KMS-11 (cell line): ENCODE data around the gene DMXL2.
A peak's percentile ranks its signal among the peaks of the same experiment; 100 is the strongest.

Source experiments
- H2AFZ ChIP-seq: fragments of 200-600 bp; sonication (generic); 2 replicates; pipeline ENCODE4 v1.6.1; 2016; ENCODE audit warnings: antibody characterized with exemption, mixed run types, low read depth
- H3K27ac ChIP-seq: fragments of 200-600 bp; sonication (generic); 2 replicates; pipeline ENCODE4 v1.6.1; 2016; ENCODE audit warnings: mild to moderate bottlenecking, mixed run types
- H3K27me3 ChIP-seq: fragments of 200-600 bp; sonication (generic); 2 replicates; pipeline ENCODE4 v1.6.1; 2017; ENCODE audit warnings: mild to moderate bottlenecking, low read depth, mixed run types, moderate library complexity; ENCODE audit not compliant: insufficient read depth
- H3K36me3 ChIP-seq: fragments of 200-600 bp; sonication (generic); 2 replicates; pipeline ENCODE4 v1.6.1; 2017; ENCODE audit warnings: mild to moderate bottlenecking, mixed run types; ENCODE audit not compliant: insufficient read depth
- H3K4me1 ChIP-seq: fragments of 200-600 bp; sonication (generic); 2 replicates; pipeline ENCODE4 v1.6.1; 2016; ENCODE audit warnings: mild to moderate bottlenecking, low read depth, mixed run types; ENCODE audit not compliant: poor library complexity, severe bottlenecking
- H3K4me2 ChIP-seq: fragments of 200-600 bp; sonication (generic); 2 replicates; pipeline ENCODE4 v1.7.0; 2016; ENCODE audit warnings: mild to moderate bottlenecking, mixed run types
- H3K4me3 ChIP-seq: fragments of 200-600 bp; sonication (generic); IDR thresholded peaks from 2 replicates; pipeline ENCODE4 v1.6.1; 2017; ENCODE audit warnings: low read depth, low read length, mixed read lengths; ENCODE audit not compliant: insufficient read depth
- H3K79me2 ChIP-seq: fragments of 200-600 bp; sonication (generic); 2 replicates; pipeline ENCODE4 v1.6.1; 2016; ENCODE audit warnings: low read depth, mixed run types; ENCODE audit not compliant: insufficient read depth
- H3K9ac ChIP-seq: fragments of 200-600 bp; sonication (generic); 2 replicates; pipeline ENCODE4 v1.6.1; 2016; ENCODE audit warnings: mild to moderate bottlenecking, mixed run types
- H4K20me1 ChIP-seq: fragments of 200-600 bp; sonication (generic); 2 replicates; pipeline ENCODE4 v1.6.1; 2016; ENCODE audit warnings: mild to moderate bottlenecking, mixed run types; ENCODE audit not compliant: insufficient read depth
- TF ChIP-seq, protein P1 (sequence below): fragments of 200-600 bp; sonication (generic); conservative IDR thresholded peaks from 2 replicates; pipeline ENCODE4 v1.6.1; 2017; ENCODE audit warnings: low read depth, mild to moderate bottlenecking, antibody characterized with exemption, low read length, moderate library complexity, mixed read lengths

DMXL2 gene

GRCh38 chr15:51558411-51558810 is 64.2 kb downstream of the DMXL2 start:
- no peak overlapping the region for H3K4me2 ChIP-seq
- no peaks in the 10 kb centered on the region for H3K36me3 ChIP-seq
- no peaks in the 10 kb centered on the region for H4K20me1 ChIP-seq
- TF ChIP-seq, protein P1, sequence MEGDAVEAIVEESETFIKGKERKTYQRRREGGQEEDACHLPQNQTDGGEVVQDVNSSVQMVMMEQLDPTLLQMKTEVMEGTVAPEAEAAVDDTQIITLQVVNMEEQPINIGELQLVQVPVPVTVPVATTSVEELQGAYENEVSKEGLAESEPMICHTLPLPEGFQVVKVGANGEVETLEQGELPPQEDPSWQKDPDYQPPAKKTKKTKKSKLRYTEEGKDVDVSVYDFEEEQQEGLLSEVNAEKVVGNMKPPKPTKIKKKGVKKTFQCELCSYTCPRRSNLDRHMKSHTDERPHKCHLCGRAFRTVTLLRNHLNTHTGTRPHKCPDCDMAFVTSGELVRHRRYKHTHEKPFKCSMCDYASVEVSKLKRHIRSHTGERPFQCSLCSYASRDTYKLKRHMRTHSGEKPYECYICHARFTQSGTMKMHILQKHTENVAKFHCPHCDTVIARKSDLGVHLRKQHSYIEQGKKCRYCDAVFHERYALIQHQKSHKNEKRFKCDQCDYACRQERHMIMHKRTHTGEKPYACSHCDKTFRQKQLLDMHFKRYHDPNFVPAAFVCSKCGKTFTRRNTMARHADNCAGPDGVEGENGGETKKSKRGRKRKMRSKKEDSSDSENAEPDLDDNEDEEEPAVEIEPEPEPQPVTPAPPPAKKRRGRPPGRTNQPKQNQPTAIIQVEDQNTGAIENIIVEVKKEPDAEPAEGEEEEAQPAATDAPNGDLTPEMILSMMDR, result no peak
- H3K4me3 ChIP-seq, result no peak overlapping the region
- no peaks in the 10 kb centered on the region for H3K27me3 ChIP-seq
- H3K9ac ChIP-seq, result no peak overlapping the region
- H3K79me2 ChIP-seq, result no peaks in the 10 kb centered on the region
- no peak overlapping the region for H3K27ac ChIP-seq
- no peak overlapping the region for H2AFZ ChIP-seq
- no peaks in the 10 kb centered on the region for H3K4me1 ChIP-seq

DNA sequence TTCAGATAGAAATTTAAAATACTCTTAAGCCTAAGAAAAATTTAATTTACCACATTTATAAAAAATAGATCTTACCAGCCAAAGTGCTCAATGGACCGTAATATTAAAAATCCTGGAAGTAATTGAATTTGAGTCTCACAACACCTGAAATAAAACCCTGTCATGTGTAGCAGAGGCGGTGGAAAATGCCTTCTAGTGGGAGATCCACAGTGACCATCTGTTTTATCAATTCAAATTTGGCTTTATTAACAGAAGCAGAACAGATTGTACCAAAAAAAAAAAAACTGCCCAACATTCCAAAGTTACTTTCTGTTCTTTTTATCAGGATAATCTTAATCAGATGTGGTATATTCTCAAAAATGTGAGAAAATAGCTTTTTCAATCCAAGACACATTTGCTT is 71.7 kb downstream of the DMXL2 start:
- Histone ChIP-seq H2AFZ (no peak overlapping the region), H3K4me2 (no peak overlapping the region), H3K79me2 (no peaks in the 10 kb centered on the region), H3K4me1 (no peaks in the 10 kb centered on the region), H3K4me3 (no peak overlapping the region), H3K27ac (no peak overlapping the region), H4K20me1 (no peaks in the 10 kb centered on the region), H3K36me3 (no peaks in the 10 kb centered on the region), H3K27me3 (no peaks in the 10 kb centered on the region), H3K9ac (no peak overlapping the region)
- TF ChIP-seq, protein P1, result no peak

DNA sequence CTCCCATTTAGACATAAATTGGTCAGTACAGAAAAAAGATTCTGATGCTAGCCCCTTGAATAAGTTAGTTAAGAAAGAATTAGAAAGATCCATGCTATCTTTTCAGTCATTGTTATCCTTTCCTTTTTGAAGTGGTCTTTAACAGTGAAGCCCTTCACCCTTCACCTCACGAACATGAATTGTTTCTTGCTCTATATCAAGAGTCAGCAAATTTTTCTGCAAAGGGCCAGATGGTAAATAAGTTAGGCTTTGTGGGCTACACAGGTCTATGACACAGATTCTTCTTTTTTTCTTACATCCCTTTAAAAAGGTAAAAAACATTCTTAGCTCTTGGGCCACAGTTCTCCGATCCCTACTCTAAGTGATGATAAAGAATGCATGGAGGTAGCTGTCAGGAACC is 74.9 kb downstream of the DMXL2 start:
- H3K27me3 ChIP-seq, result no peaks in the 10 kb centered on the region
- no peaks in the 10 kb centered on the region for H4K20me1 ChIP-seq
- no peak overlapping the region for H3K4me2 ChIP-seq
- no peak overlapping the region for H2AFZ ChIP-seq
- H3K36me3 ChIP-seq, result no peaks in the 10 kb centered on the region
- H3K9ac ChIP-seq, result no peak overlapping the region
- no peaks in the 10 kb centered on the region for H3K79me2 ChIP-seq
- no peak overlapping the region for H3K4me3 ChIP-seq
- H3K4me1 ChIP-seq, result no peaks in the 10 kb centered on the region
- TF ChIP-seq, protein P1, result no peak
- H3K27ac ChIP-seq, result no peak overlapping the region

DNA sequence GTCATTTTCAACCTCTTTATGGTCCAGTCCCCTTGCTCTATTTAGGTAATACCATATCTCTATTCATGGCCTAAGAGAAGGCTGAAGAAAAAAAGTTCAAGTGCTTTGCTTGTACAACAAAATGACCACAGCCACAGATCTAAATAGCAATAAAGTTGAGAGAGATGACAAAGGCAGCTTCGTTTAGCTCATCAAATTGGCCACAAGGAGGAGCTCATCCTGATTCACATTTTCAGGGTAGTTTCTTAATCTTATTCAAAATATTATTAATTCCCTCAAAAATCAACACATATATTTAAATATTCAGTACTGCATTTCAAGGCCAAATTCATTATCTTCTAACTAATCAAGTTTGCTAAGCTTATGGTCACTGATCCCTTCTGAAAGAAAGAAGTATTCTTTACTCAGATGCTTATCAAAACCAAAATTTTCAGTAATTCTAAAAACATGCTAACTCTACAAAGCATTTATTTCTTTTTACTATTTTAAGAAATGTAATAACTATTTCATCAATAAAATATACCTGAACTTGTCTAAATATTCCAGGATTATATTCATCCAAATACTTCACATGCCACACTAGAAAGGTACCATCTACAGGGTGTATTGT is 85.5 kb downstream of the DMXL2 start:
- TF ChIP-seq, protein P1, result peak; percentile 62
- H3K36me3 ChIP-seq, result no peaks in the 10 kb centered on the region
- no peak overlapping the region for H3K4me2 ChIP-seq
- H4K20me1 ChIP-seq, result no peaks in the 10 kb centered on the region
- no peak overlapping the region for H2AFZ ChIP-seq
- H3K27me3 ChIP-seq, result no peaks in the 10 kb centered on the region
- no peak overlapping the region for H3K9ac ChIP-seq
- H3K27ac ChIP-seq, result no peak overlapping the region
- H3K4me3 ChIP-seq, result no peak overlapping the region
- no peaks in the 10 kb centered on the region for H3K4me1 ChIP-seq
- no peaks in the 10 kb centered on the region for H3K79me2 ChIP-seq
